ENCODE measurements around the gene MMP23B. TPM values are rescaled to one million over a fixed set of nuclear protein-coding genes. Genes with fewer than 3 reads are reported as not detected.

Gene MMP23B
- total RNA-seq, 4 donors from 2014 or later: 2.1 to 3.9 (median 3.2) TPM

- H3K4me3 ChIP-seq (ENCODE audit: low read depth, poor library complexity, severe bottlenecking): no peak overlapping the region
- 69 to 71% methylated on average over 18 of the region's 18 CpGs for WGBS, 2 donors
- intact Hi-C loops (cut with DNase I; ENCODE audit: low total_unique reads): no loop called here
- DNase-seq (ENCODE audit: low spot score in 2 of 2): no peak
- TF ChIP-seq CTCF (IDR thresholded peaks at IDR 0.05): no peak
- TF ChIP-seq POLR2A (IDR thresholded peaks at IDR 0.05): no peak
These were observed 29.5 kb upstream of the MMP23B start for GRCh38 chr1:1602304-1602967.

GRCh38 chr1:1602968-1603506 lies 28.9 kb upstream of the MMP23B start:
- TF ChIP-seq CTCF (IDR thresholded peaks at IDR 0.05): no peak
- TF ChIP-seq POLR2A (IDR thresholded peaks at IDR 0.05): no peak
- intact Hi-C loops (cut with DNase I; ENCODE audit: low total_unique reads): no loop called here
- peak in 1 of 2 donors; percentile 85 for DNase-seq (ENCODE audit: low spot score in 2 of 2)
- WGBS, 2 donors: 75 to 78% methylated on average over 13 of the region's 13 CpGs
- H3K4me3 ChIP-seq (ENCODE audit: low read depth, poor library complexity, severe bottlenecking): no peak overlapping the region

DNA sequence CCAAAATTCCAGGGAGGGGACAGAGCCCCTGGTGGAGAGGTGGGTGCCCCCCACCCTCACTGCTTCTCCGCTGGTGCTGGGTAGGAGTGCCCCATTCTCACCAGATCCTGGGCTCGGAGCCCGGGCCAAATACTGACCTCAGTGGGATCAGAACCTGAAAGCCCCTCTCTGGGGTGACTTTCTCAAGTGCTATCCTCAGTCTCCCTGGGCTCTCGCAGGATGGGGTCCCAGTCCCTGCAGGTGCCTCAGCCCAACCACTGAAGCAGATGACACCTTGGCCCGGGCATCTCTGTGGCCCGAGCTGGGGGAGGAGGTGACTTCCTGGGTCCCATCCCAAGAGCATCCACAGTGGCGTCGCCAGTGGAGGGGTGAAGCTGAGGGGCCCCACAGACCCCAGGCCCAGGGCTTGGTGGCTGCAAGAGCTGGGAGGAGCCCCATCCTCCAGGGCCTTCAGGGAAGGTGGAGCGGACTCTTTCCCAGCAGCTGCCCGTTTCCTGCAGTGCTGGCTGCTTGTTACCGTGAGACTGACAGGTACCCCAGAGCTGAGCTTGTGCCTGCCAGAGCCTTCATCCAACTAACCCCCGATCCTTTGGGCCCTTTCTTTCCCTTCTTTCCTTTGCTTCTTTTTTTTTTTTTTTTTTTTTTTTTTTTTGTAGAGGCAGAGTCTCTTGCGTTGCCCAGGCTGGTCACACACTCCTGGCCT lies 28.2 kb upstream of the MMP23B start:
- intact Hi-C loops (cut with DNase I; ENCODE audit: low total_unique reads): no loop called here
- 66 to 77% methylated on average over 7 to 13 of the region's 13 CpGs for WGBS, 2 donors
- no peak for TF ChIP-seq POLR2A (IDR thresholded peaks at IDR 0.05)
- no peak for TF ChIP-seq CTCF (IDR thresholded peaks at IDR 0.05)
- no peak overlapping the region for H3K4me3 ChIP-seq (ENCODE audit: low read depth, poor library complexity, severe bottlenecking)
- DNase-seq (ENCODE audit: low spot score in 2 of 2): no peak

- WGBS, 2 donors: 83 to 88% methylated on average over 4 to 15 of the region's 15 CpGs
- TF ChIP-seq CTCF (IDR thresholded peaks at IDR 0.05) (no peak), POLR2A (IDR thresholded peaks at IDR 0.05) (no peak)
- intact Hi-C loops (cut with DNase I; ENCODE audit: low total_unique reads): no loop called here
- no peak for DNase-seq (ENCODE audit: low spot score in 2 of 2)
- no peak overlapping the region for H3K4me3 ChIP-seq (ENCODE audit: low read depth, poor library complexity, severe bottlenecking)
These were observed 27.5 kb upstream of the MMP23B start for GRCh38 chr1:1604374-1605033.

GRCh38 chr1:1605034-1605591 lies 26.9 kb upstream of the MMP23B start:
- no peak overlapping the region for H3K4me3 ChIP-seq (ENCODE audit: low read depth, poor library complexity, severe bottlenecking)
- DNase-seq (ENCODE audit: low spot score in 2 of 2): no peak
- no peak for TF ChIP-seq POLR2A (IDR thresholded peaks at IDR 0.05)
- no peak for TF ChIP-seq CTCF (IDR thresholded peaks at IDR 0.05)
- 68 to 78% methylated on average over 14 of the region's 14 CpGs for WGBS, 2 donors
- intact Hi-C loops (cut with DNase I; ENCODE audit: low total_unique reads): no loop called here

Measured in lower leg skin (tissue), 4 donors.